Measurements from ENCODE around the gene HGFAC. TPM values are rescaled to one million over a fixed set of nuclear protein-coding genes. Genes with fewer than 3 reads are reported as not detected.

HGFAC gene
- total RNA-seq, 3 donors from 2014 or later (not counting 1 experiment from before 2014, with no cell fraction given) = 0.43 to 0.54 TPM; not detected in 1

GRCh38 chr4:3434881-3435685 is 6.7 kb upstream of the HGFAC start:
- H3K4me1 Mint-ChIP-seq = no peaks in the 10 kb centered on the region
- ATAC-seq (no peak), DNase-seq (no peak)
- Histone ChIP-seq H3K36me3 (ENCODE audit: control insufficient read depth, insufficient read depth, low read length) (no peaks in the 10 kb centered on the region), H3K27ac (ENCODE audit: low read length) (no peak overlapping the region), H3K4me1 (ENCODE audit: control insufficient read depth, insufficient read depth, low read length) (no peaks in the 10 kb centered on the region), H3K27me3 (ENCODE audit: control insufficient read depth, insufficient read depth, low read length) (no peaks in the 10 kb centered on the region), H3K9me3 (ENCODE audit: control insufficient read depth, insufficient read depth, low read length) (no peaks in the 10 kb centered on the region), H3K4me3 (ENCODE audit: low read length) (no peak overlapping the region)
- no peaks in the 10 kb centered on the region for H3K9me3 Mint-ChIP-seq
- TF ChIP-seq, protein P1, sequence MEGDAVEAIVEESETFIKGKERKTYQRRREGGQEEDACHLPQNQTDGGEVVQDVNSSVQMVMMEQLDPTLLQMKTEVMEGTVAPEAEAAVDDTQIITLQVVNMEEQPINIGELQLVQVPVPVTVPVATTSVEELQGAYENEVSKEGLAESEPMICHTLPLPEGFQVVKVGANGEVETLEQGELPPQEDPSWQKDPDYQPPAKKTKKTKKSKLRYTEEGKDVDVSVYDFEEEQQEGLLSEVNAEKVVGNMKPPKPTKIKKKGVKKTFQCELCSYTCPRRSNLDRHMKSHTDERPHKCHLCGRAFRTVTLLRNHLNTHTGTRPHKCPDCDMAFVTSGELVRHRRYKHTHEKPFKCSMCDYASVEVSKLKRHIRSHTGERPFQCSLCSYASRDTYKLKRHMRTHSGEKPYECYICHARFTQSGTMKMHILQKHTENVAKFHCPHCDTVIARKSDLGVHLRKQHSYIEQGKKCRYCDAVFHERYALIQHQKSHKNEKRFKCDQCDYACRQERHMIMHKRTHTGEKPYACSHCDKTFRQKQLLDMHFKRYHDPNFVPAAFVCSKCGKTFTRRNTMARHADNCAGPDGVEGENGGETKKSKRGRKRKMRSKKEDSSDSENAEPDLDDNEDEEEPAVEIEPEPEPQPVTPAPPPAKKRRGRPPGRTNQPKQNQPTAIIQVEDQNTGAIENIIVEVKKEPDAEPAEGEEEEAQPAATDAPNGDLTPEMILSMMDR (IDR thresholded peaks at IDR 0.05) = no peak
- no peaks in the 10 kb centered on the region for H3K27me3 Mint-ChIP-seq (ENCODE audit: low read depth in 2 of 2)
- no peak overlapping the region for H3K27ac Mint-ChIP-seq
- no peak overlapping the region for H3K4me3 Mint-ChIP-seq
- intact Hi-C loops (cut with micrococcal nuclease) = no loop called here
- WGBS (ENCODE audit: insufficient coverage) = 88% methylated on average over 16 of the region's 16 CpGs
- H3K36me3 Mint-ChIP-seq = no peaks in the 10 kb centered on the region

DNA sequence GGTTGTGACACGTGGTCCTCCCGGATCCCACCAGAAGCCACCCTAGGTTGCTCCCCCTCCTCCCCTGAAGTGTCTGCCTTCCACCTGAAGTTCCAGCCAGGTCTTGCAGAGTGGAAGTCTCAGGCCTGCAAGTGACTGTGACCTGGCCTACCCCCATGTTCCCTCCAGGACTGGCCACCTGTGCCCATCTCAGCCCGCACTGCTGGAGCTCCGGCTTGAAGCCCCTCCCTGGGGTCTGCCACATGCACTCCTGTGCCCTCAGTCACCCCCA is 6.1 kb upstream of the HGFAC start:
- H3K27ac ChIP-seq (ENCODE audit: low read length) = no peak overlapping the region
- Mint-ChIP-seq H3K36me3 (no peaks in the 10 kb centered on the region), H3K4me1 (no peaks in the 10 kb centered on the region), H3K4me3 (no peak overlapping the region), H3K9me3 (no peaks in the 10 kb centered on the region), H3K27me3 (ENCODE audit: low read depth in 2 of 2) (no peaks in the 10 kb centered on the region), H3K27ac (no peak overlapping the region)
- TF ChIP-seq, protein P1 (IDR thresholded peaks at IDR 0.05) = no peak
- no peaks in the 10 kb centered on the region for H3K4me1 ChIP-seq (ENCODE audit: control insufficient read depth, insufficient read depth, low read length)
- H3K36me3 ChIP-seq (ENCODE audit: control insufficient read depth, insufficient read depth, low read length) = no peaks in the 10 kb centered on the region
- DNase-seq (no peak), ATAC-seq (no peak)
- 89% methylated on average over 4 of the region's 4 CpGs for WGBS (ENCODE audit: insufficient coverage)
- no peak overlapping the region for H3K4me3 ChIP-seq (ENCODE audit: low read length)
- intact Hi-C loops (cut with micrococcal nuclease) = no loop called here
- H3K9me3 ChIP-seq (ENCODE audit: control insufficient read depth, insufficient read depth, low read length) = no peaks in the 10 kb centered on the region
- no peaks in the 10 kb centered on the region for H3K27me3 ChIP-seq (ENCODE audit: control insufficient read depth, insufficient read depth, low read length)

DNA sequence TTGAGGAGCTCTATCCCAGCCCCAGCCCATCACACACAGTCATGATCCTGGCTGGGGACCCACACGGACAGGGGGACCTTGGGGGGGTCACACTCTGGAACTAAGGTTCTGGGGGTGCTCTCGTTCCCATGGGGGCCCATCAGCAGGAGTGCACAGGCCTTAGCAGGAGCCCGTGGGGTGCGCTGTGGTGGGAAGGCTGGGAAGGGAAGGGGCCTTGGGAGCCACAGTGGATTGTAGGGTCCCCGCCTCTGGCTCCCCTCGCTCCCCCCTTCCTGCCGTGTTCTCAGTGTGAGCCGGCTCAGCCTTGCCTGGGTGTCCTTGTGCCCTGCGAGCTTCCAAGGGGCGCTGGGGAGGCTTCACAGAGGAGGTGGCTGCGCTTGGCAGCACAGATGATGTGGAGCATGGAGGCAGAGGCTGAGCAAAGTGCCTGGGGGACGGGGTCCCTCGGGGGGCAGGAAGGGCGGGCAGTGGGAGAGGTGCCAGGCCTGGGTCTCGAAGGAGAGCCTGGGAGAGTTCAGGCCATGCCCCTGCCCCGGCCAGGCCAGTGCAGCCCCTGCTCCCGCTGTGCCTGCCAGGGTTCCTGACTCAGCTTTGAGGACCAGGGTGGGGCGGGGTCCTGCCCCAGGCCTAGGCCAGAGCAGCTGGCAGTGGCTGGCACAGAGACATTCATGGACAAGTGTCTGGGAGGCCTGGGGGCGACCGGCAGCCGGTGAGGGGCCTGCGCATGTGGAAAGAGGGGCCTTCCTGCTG is 5.5 kb upstream of the HGFAC start:
- TF ChIP-seq, protein P1 (IDR thresholded peaks at IDR 0.05) = no peak
- no peak overlapping the region for H3K27ac Mint-ChIP-seq
- no peaks in the 10 kb centered on the region for H3K36me3 Mint-ChIP-seq
- 91% methylated on average over 22 of the region's 22 CpGs for WGBS (ENCODE audit: insufficient coverage)
- no peak overlapping the region for H3K4me3 ChIP-seq (ENCODE audit: low read length)
- H3K4me1 Mint-ChIP-seq = no peaks in the 10 kb centered on the region
- no peaks in the 10 kb centered on the region for H3K9me3 Mint-ChIP-seq
- H3K9me3 ChIP-seq (ENCODE audit: control insufficient read depth, insufficient read depth, low read length) = no peaks in the 10 kb centered on the region
- H3K27ac ChIP-seq (ENCODE audit: low read length) = no peak overlapping the region
- H3K36me3 ChIP-seq (ENCODE audit: control insufficient read depth, insufficient read depth, low read length) = no peaks in the 10 kb centered on the region
- H3K27me3 ChIP-seq (ENCODE audit: control insufficient read depth, insufficient read depth, low read length) = no peaks in the 10 kb centered on the region
- DNase-seq (no peak), ATAC-seq (no peak)
- no peaks in the 10 kb centered on the region for H3K4me1 ChIP-seq (ENCODE audit: control insufficient read depth, insufficient read depth, low read length)
- no peak overlapping the region for H3K4me3 Mint-ChIP-seq
- H3K27me3 Mint-ChIP-seq (ENCODE audit: low read depth in 2 of 2) = no peaks in the 10 kb centered on the region
- intact Hi-C loops (cut with micrococcal nuclease) = no loop called here

Data from natural killer cell (primary cell).